GM19023 (cell line): Measurements from ENCODE around the gene MAGED1.
"Not testable (repeated sequence)": the region's sequence is repeated elsewhere in the genome, so short reads cannot be mapped to it uniquely, and the experiment has no call there.

Source experiments
- ATAC-seq: cut with Tn5 transposase; IDR thresholded peaks from one replicate; pipeline ENCODE4 v1.9.1; 2021; ENCODE audit warnings: mild to moderate bottlenecking, moderate library complexity; ENCODE audit not compliant: unreplicated experiment

The MAGED1 gene

GRCh38 chrX:51894697-51895336 lies 1.4 kb downstream of the MAGED1 start:
- ATAC-seq = peak; percentile 55

GRCh38 chrX:51896626-51897025 lies 3.2 kb downstream of the MAGED1 start:
- no peak for ATAC-seq

GRCh38 chrX:51899741-51900140 lies 6.3 kb downstream of the MAGED1 start:
- no peak for ATAC-seq

GRCh38 chrX:51902510-51903050 lies 9.2 kb downstream of the MAGED1 start:
- no peak for ATAC-seq

GRCh38 chrX:51905152-51905551 lies 11.7 kb downstream of the MAGED1 start:
- not testable (repeated sequence) for ATAC-seq

- ATAC-seq = no peak
These were observed 12.3 kb downstream of the MAGED1 start for GRCh38 chrX:51905711-51906110.

GRCh38 chrX:51917604-51918003 lies 24.2 kb downstream of the MAGED1 start:
- ATAC-seq = no peak

GRCh38 chrX:51922561-51922960 lies 29.1 kb downstream of the MAGED1 start:
- ATAC-seq = no peak

- no peak for ATAC-seq
These were observed 38.2 kb downstream of the MAGED1 start for GRCh38 chrX:51931566-51932150.
